Activated naive CD4-positive, alpha-beta T cell (primary cell): ENCODE measurements around the gene FBXO38.

Source experiments
- DNase-seq, 4 experiments: peaks; one replicate each; lab custom pipeline; 2025; lab: John Stamatoyannopoulos, UW

FBXO38 gene

DNA sequence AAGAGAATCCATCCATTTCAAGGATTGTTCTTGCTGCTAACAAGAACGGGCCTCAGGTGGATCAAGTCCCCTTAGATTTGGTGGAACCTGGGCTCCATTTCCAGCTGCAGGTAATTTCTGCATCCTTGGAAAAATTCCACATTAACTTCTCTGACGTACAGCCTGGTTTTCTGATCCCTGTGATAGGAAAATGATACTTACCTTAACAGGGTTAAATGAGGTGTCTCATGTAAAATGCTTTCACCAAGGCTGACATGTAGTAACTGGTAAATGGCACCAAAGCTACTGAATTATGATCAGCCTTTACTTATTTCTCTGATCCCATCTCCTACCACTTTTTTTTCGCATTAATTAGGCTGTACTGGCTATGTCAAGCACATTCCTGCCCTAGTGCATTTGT, 93.7 kb downstream of the FBXO38 start:
- no peak for DNase-seq

DNA sequence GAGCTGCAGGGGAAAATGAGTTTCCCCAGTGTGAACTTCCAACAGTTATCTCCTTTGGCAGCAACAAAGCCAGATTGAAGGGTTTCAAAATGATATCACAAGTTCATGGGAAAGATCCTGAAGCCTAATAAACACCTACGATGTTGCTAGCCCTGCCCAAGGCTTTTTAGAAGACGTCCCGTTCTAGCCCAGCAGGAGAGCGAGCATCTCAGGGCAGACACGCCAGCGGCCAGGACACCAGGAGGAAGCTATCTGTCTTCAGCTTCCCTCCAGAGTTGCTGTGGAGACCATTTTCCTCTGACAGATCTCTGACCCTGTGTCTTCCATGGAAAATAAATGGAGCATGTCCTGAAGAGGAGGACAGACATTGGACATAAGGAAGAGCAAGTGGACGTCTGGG, 98.4 kb downstream of the FBXO38 start:
- DNase-seq: no peak

DNA sequence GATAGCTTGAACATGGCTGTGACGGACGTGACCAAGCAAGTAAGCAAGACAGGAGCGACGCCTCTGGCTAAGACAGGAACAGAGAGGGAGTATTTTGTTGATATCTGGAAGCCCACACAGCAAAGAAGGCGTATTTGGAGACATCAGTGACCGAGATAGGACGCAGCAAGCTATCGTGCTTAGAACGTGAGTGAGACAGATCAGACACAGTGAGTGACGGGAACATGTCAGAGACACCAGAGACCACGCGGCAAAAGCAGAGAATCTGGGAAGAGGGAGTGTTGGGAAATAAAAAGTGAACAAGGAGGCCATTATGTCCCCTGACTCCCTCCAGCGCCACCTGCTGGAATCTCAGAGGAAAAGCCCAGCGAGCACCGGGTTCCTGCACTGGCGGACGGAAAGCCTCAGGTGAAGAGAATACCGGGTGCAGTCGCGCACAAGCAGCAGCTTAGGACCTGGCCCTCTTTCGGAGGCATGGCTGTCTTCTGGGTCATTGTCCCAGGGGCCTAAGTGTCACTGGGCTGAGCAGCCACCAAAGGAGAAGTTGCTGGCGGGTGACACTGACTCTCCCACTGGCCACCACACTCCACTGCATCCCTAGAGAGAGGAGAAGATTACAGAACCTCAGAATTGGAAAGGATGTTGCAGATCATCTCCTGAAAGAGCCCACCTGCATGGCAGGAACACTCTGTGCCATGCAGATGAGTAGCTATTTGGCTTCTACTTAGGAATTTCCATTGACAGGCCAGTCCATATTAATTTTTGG, 99.1 kb downstream of the FBXO38 start:
- DNase-seq: peak in 2 of 4 experiments; percentile 11 to 38

DNA sequence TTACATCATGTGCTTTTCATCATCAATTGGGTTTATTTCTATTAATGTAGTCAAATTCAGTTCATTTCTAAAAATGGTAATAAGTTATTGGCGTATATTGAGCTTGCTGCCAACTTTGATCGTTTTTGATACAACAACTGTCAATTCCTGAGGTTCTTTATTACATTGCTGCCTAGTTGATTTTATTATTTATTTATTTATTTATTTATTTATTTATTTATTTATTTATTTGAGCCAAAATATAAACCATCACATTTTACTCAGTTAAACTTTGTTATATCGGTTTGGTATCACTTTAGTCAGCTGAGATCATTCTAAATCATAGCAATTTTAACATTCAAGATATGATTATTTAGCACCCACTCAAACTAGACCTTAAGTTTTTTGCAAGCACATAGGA, 100.0 kb downstream of the FBXO38 start:
- DNase-seq: no peak

DNA sequence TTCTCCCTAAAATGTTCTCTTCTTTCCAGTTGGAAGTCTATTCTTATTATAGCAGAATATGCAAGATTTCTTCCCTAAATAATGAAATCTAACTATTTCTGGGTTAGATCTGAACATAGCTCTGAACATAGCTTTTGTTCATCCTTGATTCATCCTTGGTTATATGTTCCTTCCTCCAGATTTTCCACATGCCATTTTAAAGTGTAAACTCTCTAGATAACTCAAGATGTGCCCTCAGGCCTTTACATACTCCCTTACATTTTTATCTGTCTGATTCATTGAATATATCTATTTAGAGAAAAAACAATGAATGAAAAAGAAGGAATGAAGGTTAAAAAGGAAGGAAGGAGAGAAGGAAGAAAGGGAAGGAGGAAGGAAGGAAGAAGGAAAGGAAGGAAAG, 100.9 kb downstream of the FBXO38 start:
- DNase-seq: no peak

DNA sequence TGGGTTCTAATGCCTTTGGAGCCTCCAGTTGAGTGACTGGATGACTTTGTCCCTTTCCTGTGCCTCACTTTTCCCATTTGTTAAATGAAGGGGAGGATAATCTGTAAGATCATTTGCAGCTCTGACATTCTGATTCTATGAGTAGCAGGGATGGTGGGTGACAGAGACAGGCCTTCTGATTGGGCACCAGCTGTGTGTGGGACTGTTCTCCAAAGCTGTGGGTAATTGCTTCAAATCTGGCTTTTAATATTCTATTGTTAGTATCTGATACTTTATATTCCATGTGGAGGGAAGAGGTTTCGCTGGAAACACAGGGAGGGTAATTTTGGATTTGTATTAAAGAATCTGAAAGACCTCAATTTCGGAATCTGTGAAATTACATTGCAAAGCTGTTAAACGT, 102.7 kb downstream of the FBXO38 start:
- no peak for DNase-seq

DNA sequence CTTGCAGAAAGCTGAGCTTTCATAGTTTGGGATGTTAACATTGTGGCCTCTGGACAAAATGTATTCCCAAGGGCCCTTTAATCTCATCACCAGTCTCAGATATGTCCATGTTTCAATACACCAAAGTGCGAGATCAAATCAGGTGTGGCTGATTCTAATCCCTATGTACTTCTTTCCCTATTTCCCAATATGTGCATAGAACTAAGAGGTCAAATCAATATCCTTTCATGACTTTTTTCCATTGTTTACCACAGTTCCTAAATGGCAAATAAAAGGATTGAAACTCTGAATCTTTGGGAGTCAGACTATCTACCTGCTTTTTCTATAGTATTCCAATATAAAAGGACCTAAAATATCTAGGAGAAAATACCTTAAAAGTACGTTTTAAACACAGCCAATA, 105.0 kb downstream of the FBXO38 start:
- DNase-seq: no peak

DNA sequence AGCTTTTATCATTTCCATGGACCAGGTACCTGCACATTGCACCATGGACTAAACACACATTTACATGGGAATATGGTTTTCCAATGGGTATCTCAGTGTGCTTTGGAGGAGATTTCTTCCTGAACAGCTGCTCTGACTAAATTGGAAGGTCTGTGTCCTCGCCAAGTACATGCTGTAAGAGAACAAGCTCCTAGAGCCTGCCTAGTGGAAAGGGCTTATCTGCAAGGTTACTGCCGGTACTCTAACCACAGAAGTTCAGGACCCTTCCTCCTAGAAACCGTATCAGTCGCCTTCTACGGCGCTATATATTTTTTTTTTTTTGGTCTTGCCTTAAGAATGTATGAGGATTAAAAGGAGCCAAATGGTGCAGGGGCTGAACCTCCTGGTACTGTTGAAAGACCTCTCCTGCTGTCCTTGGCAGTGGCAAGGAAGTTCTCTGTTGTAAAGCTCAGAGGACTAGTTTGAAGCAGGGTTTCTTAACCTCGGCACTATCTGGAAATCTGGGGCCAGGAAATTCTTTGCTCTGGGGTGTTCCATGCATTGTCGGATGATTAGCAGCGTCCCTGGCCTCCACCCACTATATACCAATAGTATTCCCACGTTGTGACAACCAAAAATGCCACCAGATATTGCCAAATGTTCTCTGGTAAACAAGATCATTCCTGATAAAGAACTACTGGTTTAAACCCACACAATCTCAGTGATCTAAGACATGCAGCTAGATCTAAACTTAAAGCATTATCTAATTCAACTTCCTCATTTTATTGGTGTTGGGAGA, 107.4 kb downstream of the FBXO38 start:
- no peak for DNase-seq

DNA sequence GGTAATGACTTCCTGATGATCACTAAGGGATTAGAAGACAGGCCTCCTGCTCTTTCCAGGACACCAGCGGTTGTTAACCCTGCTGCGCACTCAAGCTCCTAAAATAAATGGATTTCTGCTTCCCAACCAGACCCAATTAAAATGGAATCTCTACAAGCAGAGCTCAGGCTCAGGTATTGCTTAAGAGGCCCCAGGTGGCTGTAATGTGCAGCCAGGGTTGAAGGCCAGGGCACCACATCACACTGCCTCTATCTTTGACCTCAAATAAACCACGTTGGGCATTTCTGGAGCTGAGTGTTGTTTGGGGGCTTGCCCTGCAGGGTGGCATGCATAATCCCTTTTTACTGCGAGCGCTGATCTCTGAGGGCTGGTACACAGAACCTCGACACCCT, 108.0 kb downstream of the FBXO38 start:
- no peak for DNase-seq

DNA sequence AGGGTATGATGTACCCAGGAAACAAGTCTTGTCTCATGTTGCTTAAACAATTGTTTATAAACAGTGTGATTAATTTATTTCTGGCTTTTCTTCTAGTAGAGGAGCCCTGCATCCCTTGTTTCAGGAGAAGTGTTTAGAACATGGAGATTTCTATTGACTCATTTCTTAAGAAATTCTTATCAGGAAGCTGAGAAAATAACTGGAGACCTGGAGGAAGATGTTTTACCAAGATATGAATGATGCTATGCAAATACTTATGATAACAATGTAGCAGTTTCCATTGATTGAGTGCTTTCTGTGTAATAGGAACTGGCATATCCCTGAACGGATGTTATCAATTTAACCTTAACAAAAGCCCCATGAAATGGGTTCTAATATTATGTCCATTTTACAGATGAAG, 108.6 kb downstream of the FBXO38 start:
- DNase-seq: no peak
